GM21737 (cell line): ENCODE data around the gene TRPV3.
"Not testable (repeated sequence)": the region's sequence is repeated elsewhere in the genome, so short reads cannot be mapped to it uniquely, and the experiment has no call there.

Experiments used
- ATAC-seq: cut with Tn5 transposase; IDR thresholded peaks from one replicate; pipeline ENCODE4 v1.9.1; 2021; ENCODE audit warnings: mild to moderate bottlenecking, moderate library complexity; ENCODE audit not compliant: unreplicated experiment

Gene TRPV3

GRCh38 chr17:3557768-3558583 lies at the start of gene TRPV3:
TRPV3 (minus strand) TSS chr17:3557812; CDS start chr17:3554850, 2,962 bp downstream.
- no peak for ATAC-seq

GRCh38 chr17:3603870-3604259 lies 46.3 kb upstream of the TRPV3 start:
- ATAC-seq = no peak

GRCh38 chr17:3603119-3603869 lies 45.7 kb upstream of the TRPV3 start:
- no peak for ATAC-seq

GRCh38 chr17:3602499-3602898 lies 44.9 kb upstream of the TRPV3 start:
- ATAC-seq = no peak

- ATAC-seq = no peak
Observed at GRCh38 chr17:3600529-3601205, 43.1 kb upstream of the TRPV3 start.

DNA sequence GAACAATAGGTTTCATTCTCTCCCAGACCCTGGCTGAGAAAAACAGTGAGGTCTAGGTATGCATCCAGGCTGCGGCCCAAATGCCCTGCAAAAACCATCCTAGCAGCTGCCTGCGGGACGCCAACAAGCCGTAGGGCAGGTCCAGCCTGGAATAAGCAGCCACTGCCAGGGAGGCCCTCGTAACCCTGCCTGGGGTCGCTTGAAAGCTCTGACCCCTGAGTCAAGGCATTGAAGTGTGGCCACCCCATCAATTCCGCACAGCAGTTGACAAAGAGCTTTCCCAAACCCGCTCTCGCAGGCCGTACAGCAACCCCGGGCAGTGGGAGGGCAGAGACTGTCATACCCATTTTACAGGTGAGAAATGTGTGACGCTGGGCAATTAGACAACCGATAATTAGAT lies 40.5 kb upstream of the TRPV3 start:
- no peak for ATAC-seq

DNA sequence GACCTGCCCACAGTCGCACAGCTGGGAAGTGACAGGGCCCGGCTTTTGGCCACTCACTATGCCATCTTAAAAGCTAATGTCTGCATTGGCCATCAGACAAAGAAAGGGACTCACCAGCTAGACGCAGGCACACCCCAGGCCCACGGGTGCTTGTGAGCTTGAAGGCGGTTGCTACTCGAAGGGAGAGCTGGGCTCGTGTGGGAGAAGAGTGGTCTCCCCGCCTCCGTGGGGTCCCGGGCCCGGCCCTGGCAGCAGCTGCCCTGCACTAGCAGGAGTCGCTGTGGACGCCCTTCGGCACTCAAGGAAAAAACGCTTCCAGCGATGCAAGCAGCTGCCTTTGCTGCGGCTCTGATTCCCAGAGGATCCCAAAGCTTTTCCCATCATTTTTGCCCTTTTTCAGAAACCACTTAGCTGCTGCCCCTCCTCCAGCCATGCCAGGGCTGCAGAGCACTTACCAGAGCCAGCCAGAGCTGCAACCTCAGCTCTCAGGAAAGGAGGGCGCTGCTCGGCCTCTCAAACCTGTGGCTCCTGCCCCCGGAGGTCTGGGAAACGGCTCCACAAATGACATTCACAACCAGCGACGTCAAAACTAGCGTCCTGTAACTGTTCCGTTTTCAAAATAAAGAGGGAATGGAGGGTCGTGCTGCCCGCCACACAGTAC lies 39.3 kb upstream of the TRPV3 start:
- no peak for ATAC-seq

GRCh38 chr17:3594976-3595375 lies 37.4 kb upstream of the TRPV3 start:
- ATAC-seq = no peak

GRCh38 chr17:3594051-3594800 lies 36.6 kb upstream of the TRPV3 start:
- ATAC-seq = no peak

DNA sequence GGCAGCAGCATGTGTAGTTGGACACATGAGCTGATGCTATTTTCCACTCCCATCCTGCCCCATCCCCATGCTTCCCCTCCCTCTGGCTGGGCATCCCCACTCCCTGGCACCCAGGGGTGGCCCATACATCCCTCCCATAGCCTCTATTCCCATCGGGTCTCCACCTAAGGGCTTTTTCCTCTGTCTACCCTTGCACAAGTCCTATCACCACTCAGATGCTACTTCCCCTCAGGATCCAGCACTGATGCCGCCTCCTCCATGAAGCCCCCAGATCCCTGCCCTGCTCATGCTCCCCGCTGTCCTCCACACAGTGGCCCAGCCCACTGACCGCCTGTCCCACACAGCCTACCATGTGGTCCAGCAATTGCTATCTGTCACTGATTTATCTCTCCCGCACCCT lies 35.8 kb upstream of the TRPV3 start:
- no peak for ATAC-seq

DNA sequence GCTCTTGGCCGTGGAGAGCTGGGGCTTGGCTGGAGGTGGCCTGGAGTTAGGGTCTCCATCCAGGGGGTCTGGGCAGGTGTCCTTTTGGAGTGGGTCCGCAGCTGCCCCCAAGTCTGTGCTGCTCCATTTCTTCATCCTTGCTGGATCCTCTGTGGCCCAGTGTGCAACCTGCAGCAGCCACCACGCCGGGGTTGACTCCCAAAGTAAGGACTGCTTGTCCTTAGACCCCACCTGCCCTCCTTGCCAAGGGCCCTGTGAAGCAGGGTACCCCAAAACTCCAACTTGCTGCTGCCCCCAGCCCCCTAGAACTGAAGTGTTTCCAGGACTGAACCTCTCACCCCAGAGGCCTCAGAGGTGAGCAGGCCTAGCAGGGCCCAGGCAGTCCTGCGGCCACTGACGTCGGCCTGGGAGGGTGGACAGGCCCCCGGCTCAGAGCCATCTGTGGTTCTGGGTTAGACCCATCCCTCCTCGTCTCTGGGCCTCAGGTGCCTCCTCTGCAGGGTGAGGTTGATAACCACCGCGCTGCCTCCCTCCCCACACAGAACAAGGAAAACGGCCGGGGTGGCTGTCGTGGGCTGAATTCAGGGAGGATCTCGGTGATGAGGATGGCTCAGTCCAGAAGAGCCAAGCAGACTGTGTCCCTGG lies 34.7 kb upstream of the TRPV3 start:
- no peak for ATAC-seq

DNA sequence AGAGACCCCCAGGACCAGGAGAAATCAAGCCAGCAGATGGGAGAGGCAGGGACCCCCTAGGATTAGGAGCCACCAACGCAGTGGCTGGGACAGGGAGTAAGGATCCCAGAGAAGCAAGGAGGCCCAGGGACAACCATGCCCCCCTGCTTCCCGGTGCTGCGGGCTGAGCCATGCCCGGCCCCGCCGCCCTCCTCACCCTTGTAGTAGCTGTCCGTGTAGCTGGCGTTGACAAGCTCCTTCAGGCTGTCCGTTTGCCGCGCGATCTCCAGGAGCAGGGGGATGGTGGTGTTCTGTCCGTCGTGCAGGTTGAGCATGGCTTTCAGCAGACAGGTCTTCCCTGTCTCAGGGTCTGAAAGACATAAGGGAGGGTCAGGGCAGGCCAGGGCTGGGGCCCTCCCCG lies 33.2 kb upstream of the TRPV3 start:
- no peak for ATAC-seq

DNA sequence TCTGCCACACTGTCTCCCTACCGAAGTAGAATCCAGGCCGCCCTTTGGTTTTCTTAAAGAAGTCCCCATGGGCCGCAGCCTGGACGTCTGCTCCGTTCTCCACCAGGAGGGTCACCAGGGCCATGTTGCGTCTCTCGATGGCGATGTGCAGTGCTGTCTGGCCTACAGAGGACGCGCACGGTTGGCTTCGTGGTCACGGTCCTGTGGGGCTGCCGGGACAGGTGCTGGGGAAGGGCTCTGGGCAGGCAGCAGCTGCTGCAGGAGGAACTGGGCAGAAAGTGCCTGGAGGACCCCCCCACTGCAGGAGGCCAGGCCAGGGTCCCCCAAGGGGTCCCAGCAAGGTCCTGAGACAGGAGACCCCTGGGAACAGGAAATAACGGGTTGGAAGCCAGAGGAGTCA lies 32.6 kb upstream of the TRPV3 start:
- no peak for ATAC-seq

DNA sequence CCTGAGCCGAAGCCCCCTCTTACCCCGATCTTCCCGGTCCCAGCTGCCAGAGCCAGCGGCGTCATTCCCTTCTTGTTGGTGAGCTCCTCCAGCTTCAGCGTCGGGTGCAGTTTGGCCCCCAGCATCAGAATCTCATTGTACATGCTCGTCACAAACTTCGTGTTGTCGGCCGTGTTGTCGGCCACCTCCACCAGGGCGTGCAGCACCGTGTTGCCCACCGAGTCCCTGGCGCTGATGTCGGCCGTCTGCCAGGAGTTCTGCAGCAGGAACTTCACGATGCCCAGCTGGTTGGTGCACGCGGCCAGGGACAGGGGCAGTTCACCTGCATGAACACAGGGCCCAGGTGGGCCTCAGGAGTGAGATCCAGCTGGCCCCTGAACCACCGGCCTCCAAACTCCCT lies 32.2 kb upstream of the TRPV3 start:
- ATAC-seq = no peak

GRCh38 chr17:3585826-3586225 lies 28.2 kb upstream of the TRPV3 start:
- no peak for ATAC-seq

DNA sequence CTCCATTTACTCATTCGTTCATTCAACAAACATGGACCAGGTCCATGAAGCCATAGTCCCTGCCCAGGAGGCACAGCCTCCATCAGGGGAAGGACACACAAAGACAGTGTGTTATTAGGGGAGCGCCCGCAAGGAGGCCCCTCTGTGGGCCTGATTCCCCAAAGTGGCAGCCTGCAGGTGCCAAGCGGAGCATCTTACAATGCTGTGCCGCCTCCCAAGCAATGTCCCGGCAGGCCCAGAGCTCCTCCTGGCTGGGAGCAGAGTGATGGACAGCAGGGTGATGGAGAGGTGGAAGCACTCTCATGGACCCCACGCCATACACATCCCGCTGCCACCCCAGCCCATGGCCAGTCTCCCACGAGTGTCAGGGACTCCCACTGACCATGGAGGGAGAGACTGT lies 25.8 kb upstream of the TRPV3 start:
- no peak for ATAC-seq

- ATAC-seq = no peak
Observed at GRCh38 chr17:3582915-3583314, 25.3 kb upstream of the TRPV3 start.

DNA sequence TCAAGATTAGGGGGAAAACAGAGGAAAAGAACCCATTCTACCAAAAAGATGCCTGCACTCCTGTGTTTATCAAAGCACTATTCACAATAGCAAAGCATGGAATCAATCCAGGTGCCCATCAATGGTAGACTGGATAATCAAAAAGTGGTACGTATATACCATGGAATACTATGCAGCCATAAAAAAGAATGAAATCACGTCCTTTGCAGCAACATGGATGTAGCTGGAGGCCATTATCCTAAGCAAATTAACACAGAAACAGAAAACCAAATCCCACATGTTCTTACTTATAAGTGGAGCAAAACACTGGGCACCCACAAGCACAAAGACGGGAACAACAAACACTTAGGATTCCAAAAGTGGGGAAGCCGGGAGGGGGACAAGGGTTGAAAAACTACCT lies 21.1 kb upstream of the TRPV3 start:
- ATAC-seq = not testable (repeated sequence)

GRCh38 chr17:3576970-3577369 lies 19.4 kb upstream of the TRPV3 start:
- no peak for ATAC-seq

DNA sequence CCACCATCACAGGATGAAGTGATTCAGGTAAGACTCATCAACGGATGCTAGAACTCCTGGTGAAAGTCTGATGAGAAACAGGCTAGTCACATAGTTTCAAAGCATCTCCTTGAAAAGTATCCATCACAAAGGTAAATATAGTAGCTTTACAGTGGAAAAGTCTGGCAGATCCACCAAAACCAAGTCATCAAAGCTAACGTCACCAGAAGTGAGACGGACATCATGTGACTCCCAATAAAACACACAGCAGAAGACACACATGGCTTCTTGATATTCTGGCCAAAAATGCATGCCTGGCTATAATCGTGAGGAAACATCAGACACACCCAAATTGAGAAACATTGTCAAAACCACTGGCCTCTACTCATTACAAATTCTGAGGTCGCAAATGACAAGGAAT lies 17.9 kb upstream of the TRPV3 start:
- ATAC-seq = no peak
